GM18502 (cell line): Measurements from ENCODE around the gene RXFP1.
"Not testable (repeated sequence)": the region's sequence is repeated elsewhere in the genome, so short reads cannot be mapped to it uniquely, and the experiment has no call there.

Experiments
- ATAC-seq: cut with Tn5 transposase; IDR thresholded peaks from one replicate; pipeline ENCODE4 v1.9.1; 2021; ENCODE audit warnings: mild to moderate bottlenecking; ENCODE audit not compliant: unreplicated experiment, poor library complexity

The RXFP1 gene

DNA sequence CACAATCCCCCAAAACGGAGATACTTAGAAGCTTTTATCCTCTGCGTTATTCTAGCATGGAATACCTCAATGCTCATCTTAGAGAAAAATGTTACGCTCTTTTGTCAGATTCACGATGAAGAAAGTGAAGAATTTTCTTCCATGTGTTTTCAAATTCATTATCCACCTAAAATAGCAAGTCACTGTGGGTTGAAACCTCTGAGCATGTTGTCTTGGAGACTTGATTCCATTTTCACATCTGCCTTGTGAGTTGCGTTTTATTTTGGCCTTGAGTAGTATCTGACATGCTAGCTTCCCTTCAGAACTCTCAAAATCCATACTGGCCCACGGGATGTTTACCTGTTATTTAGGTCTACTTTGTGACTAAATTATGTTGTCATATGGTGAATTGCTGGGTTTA lies 83.7 kb downstream of the RXFP1 start:
- ATAC-seq: no peak

DNA sequence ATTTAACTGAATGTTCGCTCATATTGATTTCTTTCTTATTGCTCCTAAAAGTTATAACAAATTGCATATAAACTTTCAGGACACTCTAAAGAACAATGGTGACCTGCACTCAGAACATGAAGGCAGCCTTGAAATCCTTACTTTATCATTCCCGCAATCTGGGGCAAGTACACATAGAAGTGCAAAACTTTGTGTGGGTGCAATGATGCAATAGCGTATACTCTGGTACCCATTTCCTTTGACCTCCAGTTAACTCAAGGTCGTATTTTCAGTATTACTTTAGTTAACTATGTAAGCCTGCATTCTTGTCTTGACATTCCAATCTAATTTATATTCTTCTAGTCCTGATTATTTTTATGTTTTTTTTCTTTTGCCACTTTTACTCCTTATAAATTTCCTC lies 85.3 kb downstream of the RXFP1 start:
- ATAC-seq: no peak

DNA sequence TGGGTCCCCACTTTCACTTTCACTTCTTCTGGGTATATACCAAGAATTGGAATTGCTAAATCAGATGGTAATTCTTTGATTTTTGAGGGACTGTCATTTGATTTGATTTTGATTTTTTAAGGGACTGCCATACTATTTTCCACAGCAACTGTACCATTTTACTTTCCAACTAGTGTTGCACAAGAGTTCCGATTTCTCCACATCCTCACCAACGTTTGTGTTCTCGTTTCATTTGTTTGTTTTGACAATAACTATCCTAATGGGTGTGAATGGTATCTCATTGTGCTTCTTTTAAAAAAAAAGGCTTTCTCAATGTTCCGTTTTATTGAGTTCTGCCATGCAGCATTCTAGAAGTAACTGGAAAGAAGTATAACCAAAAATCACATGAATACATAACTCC lies 87.4 kb downstream of the RXFP1 start:
- ATAC-seq: no peak

DNA sequence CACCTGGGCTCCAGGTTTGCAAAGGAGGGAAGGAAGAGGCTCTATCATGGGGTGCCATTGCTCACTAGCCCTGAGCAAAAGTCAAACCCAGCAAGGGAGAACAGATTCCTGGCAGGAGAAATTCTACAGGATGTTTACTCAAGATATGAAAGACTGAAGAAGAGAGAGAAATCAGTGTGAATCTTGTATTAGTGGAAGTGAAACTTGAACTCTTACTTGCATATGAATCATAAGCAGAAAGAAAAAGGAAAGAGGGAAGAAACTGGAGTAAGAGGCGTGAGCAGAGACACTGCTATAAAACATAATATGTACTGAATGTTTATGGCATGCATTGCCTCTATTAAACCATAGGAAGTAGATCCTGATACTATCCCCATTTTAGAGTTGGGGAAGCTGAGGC lies 89.1 kb downstream of the RXFP1 start:
- ATAC-seq: peak; percentile 97

DNA sequence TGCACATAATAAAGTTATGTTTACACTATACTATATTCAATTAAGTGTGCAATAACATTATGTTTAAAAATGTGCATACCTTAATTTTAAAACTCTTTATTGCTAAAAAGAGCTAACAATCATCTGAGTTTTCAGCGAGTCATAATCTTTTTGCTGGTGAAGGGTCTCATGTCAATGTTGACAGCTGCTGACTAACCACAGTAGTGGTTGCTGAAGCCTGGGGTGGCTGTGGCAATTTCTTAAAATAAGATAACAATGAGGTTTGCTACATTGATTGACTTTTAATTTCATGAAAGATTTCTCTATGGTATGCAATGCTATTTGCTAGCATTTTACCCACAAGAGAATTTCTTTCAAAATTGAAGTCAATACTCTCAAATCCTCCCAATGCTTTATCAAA lies 91.4 kb downstream of the RXFP1 start:
- ATAC-seq: no peak

DNA sequence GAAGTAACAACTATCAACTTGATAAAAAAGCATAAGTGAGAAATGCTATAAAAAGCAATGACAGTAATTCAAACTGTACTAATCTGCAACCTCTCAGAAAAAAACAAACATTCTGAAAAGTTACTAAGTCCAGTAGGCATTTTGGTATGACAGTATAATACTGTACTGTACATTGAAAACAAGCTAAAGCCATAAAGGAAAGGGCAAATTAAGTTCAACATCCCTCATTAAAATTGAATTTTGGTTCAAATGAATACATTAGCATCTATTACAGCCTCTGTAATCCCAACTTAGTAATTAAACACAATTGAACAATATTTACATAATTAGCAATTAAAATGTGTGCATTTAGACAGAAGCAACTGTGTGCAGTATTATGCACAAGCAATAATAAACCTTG lies 96.3 kb downstream of the RXFP1 start:
- ATAC-seq: no peak

DNA sequence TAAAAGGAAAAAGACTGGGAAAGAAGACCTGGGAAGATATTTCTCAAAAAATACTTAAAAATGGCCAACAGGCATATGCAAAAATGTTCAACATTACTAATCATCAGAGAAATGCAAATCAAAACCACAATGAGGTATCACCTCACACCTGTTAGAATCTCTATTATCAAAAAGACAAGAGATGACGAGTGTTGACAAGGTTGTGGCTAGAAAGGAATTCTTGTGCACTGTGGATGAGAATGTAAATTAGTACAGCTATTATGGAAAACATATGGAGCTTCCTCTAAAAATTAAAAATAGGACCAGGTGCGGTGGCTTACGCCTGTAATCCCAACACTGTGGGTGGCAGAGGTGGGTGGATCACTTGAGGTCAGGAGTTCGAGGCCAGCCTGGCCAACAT lies 100.0 kb downstream of the RXFP1 start:
- ATAC-seq: no peak

DNA sequence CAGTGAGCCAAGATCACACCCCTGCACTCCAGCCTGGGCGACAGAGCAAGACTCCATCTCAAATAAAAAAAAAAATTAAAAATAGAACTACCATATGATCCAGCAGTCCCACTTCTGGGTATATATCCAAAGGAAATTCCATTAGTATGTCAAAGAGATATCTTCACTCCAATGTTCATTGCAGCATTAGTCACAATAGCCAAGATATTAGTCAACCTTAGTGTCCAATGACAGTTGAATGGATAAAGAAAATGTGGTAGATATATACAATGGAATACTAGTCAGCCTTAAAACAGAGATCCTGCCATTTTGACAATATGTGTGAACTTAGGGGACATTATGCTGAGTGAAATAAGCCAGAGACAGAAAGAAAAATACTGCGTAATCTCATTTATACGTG lies 100.6 kb downstream of the RXFP1 start:
- ATAC-seq: no peak

DNA sequence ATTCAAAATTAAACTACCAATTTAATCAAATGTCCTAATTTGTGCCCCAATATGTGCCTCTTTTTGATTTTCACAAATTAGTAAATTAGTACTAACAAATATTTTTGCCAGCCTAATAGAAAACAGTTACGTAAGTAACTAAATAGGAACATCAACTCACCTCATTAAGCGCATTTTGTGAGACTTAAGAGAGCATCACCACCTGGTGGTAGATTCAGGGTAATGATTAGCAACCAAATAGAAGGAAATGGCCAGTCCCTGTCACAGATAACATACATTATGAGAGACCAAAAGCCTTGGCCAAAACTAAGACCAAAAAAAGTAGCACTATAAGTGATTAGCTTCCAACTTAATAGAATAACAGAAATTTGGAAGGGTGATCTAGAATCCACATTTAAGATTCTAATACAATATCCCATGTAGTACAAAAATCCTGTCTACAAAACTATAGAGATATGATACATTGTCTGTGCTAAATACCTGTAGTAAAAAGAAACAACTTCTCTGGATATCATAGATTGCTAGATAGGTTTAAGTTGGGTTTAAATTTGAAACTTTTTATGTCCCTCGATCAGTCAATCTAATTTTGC lies 103.3 kb downstream of the RXFP1 start:
- ATAC-seq: peak; percentile 96

DNA sequence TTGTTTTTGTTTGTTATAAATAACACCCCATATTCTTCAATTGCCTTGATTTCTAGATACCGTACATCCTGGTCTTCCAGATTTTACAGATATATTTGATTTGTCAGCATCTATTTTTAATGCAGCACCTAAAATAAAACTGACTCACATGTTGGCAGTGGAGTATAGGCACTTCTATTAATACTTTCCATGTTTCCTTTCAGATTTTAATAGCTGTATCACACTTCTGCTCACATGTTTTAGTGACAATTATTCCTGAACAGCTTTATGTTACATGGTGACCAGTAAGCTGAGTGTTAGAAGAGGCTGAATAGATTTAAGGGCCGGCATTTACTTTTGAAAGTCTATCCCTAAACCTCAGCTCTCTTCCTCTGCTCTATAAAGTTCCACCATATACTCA lies 103.9 kb downstream of the RXFP1 start:
- no peak for ATAC-seq

DNA sequence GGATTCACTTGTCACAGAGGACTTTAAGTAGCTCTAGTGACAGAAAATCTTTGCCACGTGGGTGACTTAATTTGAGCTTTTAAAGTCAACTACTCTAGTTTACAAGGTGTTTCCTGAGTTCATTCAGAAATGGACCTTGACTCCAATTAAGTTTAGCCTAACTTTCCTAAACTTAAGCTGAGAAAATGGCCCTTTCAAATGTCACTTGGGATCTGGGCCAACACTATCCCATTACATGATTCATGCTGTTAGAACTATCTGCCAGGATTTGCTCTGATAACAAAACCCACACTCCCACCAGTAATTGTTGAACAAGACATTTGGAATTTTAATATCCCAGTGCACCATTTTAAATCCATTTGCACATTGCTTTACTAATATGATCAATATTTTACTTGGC lies 109.2 kb downstream of the RXFP1 start:
- no peak for ATAC-seq

DNA sequence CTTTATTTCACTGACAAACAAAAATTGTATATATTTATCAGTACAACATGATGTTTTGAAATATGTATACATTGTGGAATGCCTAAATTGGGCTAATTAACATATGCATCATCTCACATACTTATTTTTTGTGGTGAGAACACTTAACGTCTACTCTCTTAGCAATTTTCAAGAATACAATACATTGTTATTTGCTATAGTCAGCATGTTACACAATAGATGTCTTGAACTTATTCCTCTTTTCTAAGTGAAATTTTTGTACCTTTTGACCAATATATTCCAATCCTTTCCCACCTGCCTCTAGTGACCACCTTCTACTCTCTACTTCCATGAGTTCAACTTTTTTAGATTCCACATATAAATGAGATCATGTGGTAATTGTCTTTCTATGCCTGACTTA lies 114.9 kb downstream of the RXFP1 start:
- ATAC-seq: no peak

DNA sequence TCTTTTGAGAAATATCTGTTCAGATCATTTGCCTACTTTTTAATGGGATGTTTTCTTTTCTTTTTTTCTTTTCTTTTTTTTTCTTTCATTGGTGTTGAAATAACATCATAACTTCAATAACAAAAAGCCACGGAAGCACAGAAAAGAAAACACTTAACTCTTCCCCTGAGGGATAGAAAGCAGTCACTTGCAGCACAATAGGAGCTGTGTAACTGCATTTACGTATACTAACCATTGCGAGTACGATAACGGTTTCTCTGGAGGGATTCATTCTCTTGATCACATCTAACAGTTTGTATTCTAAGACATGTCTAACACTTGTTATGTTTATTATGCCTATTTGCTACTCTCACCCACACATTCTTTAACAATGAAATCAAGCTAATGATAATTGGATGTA lies 122.7 kb downstream of the RXFP1 start:
- no peak for ATAC-seq

DNA sequence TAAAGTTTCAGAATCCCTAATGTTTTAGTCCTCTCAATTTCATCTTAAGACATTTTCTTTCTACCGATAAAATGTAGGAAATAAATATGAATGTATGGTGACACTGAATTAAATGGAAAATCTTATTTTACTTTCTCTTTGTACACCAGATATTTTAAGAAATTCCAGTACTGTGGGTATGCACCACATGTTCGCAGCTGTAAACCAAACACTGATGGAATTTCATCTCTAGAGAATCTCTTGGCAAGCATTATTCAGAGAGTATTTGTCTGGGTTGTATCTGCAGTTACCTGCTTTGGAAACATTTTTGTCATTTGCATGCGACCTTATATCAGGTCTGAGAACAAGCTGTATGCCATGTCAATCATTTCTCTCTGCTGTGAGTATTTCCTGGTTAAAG lies 123.1 kb downstream of the RXFP1 start:
- ATAC-seq: no peak

DNA sequence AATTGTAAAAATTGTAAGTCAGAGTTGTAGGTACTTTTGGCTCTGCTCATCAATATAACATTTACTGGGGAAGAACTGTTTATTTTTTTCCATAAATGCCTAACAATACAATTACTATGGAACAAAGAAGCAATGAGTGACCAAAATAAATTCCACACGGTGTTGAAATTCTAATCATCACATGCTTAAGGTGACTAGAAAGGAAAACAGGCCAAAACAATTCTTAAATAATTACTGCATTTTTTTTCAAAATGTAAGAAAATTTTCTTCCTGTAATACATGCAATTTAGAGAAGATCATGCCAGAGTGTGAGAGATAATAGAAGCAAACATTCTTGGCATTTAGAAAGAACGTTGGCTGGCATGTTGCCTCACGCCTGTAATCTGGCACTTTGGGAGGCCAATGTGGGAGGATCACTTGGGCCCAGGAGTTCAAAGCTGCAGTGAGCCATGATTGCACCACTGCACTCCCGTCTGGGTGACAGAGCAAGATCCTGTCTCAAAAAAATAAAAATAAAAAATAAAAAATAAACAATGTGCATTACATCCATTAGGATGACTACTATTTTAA lies 127.5 kb downstream of the RXFP1 start:
- ATAC-seq: no peak

DNA sequence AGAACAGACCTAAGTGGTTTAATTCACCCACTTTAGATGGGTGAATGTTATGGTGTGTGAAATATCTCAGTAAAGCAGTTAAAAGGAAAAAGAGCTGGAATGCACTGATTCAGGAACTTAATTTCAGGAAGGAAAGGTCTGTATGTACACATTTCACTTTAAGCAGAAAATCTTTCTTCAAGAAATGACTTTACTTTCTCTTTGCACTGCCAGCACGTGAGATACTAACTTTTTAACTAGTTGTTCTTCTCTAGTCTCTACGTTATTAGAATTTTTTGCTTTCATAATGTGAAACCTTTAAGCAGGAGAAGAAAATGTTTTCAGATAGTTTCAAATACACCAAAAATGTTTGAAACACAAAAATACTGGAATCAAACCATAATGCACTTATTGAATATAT lies 131.2 kb downstream of the RXFP1 start:
- no peak for ATAC-seq

DNA sequence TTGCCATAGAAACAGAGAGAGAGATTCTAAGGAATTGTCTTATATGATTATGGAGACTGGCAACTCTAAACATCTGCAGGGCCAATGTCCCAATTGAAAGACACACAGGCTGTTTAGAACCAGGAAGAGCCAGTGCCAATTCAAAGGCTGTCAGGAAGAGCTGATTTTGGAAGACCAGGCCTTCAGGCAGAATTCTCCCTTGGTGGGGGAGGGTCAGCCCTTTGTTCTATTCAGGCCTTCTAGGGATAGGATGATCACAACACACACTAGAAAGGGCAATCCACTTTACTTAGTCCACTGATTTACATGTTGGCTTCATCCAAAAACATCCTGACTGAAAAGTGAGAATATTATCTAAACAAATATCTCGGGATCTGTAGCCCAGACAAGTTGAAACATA lies 134.8 kb downstream of the RXFP1 start:
- no peak for ATAC-seq

DNA sequence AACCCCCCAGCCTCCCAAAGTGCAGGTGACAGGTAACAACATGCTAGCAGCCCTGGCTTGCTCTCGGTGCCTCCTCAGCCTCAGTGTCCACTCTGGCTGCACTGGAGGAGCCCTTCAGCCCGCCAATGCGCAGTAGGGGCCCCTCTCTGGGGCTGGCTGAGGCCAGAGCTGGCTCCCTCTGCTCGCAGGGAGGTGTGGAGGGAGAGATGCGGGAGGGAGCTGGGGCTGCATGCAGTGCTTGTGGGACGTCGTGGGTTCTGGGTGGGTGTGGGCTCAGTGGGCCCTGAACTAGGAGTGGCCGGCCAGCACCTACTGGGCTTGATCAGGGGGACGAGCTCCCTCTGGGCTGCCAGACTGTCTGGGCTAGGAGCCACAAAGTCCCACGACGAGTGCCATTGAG lies 135.6 kb downstream of the RXFP1 start:
- ATAC-seq: no peak

DNA sequence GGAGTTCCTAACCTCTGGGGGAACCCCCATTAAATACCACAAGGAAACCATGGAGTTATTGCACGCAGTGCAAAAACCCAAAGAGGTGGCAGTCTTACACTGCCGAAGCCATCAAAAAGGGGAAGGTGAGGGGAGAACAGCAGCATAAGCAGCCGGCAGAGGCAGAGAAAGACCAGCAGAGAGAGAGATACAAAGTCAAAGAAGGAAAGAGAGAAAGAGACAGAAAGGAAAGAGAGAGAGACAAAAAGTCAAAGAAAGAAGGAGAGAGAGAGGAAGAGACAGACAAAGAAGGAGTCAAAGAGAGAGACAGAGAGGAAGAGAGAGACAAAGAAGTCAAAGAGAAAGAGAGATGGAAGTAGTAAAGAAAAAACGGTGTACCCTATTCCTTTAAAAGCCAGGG lies 141.6 kb downstream of the RXFP1 start:
- not testable (repeated sequence) for ATAC-seq

DNA sequence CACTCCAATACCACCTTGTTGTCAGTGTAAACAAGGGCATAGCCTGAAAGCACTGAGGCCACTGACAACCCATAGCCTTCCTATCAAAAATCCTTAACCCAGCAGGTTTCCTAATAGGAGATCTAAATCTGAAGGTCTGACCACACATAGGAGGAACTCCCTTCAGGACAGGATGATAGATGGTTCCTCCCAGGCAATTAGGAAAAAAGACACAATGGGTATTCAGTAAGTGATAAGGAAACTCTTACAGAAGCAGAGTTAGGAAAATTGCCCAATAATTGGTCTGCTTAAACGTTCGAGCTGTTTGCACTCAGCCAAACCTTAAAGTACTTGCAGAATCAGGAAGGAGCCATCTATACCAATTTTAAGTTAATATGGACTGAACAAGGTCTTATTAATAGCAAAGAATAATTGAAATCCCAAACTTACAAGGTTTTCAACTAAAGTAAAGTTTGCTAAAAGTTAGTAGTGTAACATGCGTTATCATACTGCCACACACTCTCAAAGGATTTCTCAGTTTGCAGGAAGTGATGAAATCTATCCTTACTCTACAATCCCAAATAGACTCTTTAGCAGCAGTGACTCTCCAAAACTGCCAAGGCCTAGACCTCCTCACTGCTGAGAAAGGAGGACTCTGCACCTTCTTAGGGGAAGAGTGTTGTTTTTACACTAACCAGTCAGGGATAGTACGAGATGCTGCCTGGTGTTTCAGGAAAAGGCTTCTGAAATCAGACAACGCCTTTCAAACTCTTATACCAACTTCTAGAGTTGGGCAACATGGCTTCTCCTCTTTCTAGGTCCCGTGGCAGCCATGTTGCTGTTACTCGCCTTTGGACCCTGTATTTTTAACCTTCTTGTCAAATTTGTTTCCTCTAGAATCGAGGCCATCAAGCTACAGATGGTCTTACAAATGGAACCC lies 142.3 kb downstream of the RXFP1 start:
- ATAC-seq: not testable (repeated sequence)

DNA sequence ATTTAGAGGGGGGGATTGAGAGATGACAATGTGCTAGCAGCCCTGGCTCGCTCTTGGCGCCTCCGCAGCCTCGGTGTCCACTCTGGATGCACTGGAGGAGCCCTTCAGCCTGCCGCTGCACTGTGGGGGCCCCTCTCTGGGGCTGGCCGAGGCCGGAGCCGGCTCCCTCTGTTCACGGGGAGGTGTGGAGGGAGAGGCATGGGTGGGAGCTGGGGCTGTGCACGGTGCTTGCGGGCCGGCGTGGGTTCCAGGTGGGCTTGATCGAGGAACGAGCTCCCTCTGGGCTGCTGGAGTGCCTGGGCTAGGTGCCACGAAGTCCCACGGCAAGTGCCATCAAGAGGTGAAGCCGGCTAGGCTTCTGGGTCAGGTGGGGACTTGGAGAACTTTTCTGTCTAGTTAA lies 143.1 kb downstream of the RXFP1 start:
- no peak for ATAC-seq

DNA sequence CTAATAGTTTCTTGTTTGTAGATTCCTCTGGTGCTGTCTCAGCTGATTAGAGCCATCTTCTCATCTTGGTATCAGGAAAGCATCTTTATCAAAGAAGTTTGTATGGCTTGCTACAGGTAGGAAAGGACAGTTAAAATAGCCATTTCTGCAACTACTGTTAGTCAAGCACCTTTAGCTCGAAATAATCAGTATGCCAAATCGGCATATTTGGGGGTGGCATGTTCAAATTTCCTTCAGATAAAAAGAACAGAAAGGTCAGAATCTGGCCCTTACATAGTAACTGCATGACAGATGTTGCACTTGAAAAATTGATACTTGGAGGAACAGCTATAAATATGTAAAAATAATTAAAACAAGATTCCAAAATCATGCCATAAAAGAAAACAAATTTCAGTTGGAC lies 145.2 kb downstream of the RXFP1 start:
- no peak for ATAC-seq
